ENCODE results near the gene AADACL4. TPM values are rescaled to one million over a fixed set of nuclear protein-coding genes. Genes with fewer than 3 reads are reported as not detected.
A peak's percentile ranks its signal among the peaks of the same experiment; 100 is the strongest.

AADACL4 gene
- total and polyA plus RNA-seq, 9 of the 15 experiments (the other 6 are each of a cell fraction or from before 2014, with no cell fraction given): not detected

- TF ChIP-seq SMARCA4 (IDR thresholded peaks at IDR 0.05) (no peak), RBM14 (IDR thresholded peaks at IDR 0.05; ENCODE audit: borderline replicate concordance, insufficient read depth, low read depth, low read length) (no peak), GTF2F1 (IDR thresholded peaks at IDR 0.05; ENCODE audit: low read depth, low read length) (no peak), RUNX1 (IDR thresholded peaks at IDR 0.05; ENCODE audit: low read depth) (no peak), BMI1 (IDR thresholded peaks at IDR 0.05; ENCODE audit: low read length) (no peak), ZNF561 (CRISPR knock-in tag; conservative IDR thresholded peaks at IDR 0.05) (no peak), ZNF75A (CRISPR knock-in tag; IDR thresholded peaks at IDR 0.05) (no peak; the same call in 1 of the 2 replicates), ZNF830 (CRISPR knock-in tag; IDR thresholded peaks at IDR 0.05) (no peak), ZFX (CRISPR knock-in tag; IDR thresholded peaks at IDR 0.05) (no peak; the same call in 1 of the 2 replicates), ZNF354B (CRISPR knock-in tag; IDR thresholded peaks at IDR 0.05) (no peak), TAF1 (IDR thresholded peaks at IDR 0.05; ENCODE audit: control insufficient read depth, extremely low read depth, insufficient read depth, low read length, severe bottlenecking) (peak; percentile 44), ZNF699 (CRISPR knock-in tag; IDR thresholded peaks at IDR 0.05; ENCODE audit: insufficient replicate concordance) (no peak), ZNF217 (CRISPR knock-in tag; IDR thresholded peaks at IDR 0.05) (no peak), CBX8 (IDR thresholded peaks at IDR 0.05; ENCODE audit: borderline replicate concordance, extremely low read depth, low read depth, low read length, poor library complexity, severe bottlenecking) (no peak), ZBTB5 (IDR thresholded peaks at IDR 0.05) (0 out of 2 replicates have a peak, but pooled peaks have one; percentile 4), HNRNPH1 (optimal IDR thresholded peaks at IDR 0.05; ENCODE audit: low read depth, low read length) (no peak), E2F6 (IDR thresholded peaks at IDR 0.05; ENCODE audit: borderline replicate concordance in 1 of 2, extremely low read depth in 1 of 2, insufficient read depth in 1 of 2, insufficient read length in 1 of 2, low read depth in 1 of 2, low read length in 1 of 2, poor library complexity in 1 of 2, severe bottlenecking in 1 of 2) (peak in 1 of 2 experiments; percentile 39), TOE1 (IDR thresholded peaks at IDR 0.05; ENCODE audit: borderline replicate concordance) (no peak), TOE1 (CRISPR knock-in tag; IDR thresholded peaks at IDR 0.05; ENCODE audit: borderline replicate concordance, low read depth) (no peak), HMGXB4 (CRISPR knock-in tag; IDR thresholded peaks at IDR 0.05) (no peak), HDAC2 (IDR thresholded peaks at IDR 0.05) (no peak), MCM7 (IDR thresholded peaks at IDR 0.05) (no peak), THAP7 (CRISPR knock-in tag; IDR thresholded peaks at IDR 0.05) (0 out of 2 replicates have a peak, but pooled peaks have one; percentile 30), ZNF77 (CRISPR knock-in tag; IDR thresholded peaks at IDR 0.05) (no peak)
Observed at GRCh38 chr1:12619792-12620487, 23.9 kb upstream of the AADACL4 start (continued).

Measured in K562 (cell line).